D341Med (cell line): ENCODE results near the gene ZBTB32.

ENCODE experiments used
- DNase-seq: peaks from one replicate; pipeline ENCODE4 v3.0.0; 2012; ENCODE audit warnings: low spot score

Gene ZBTB32

DNA sequence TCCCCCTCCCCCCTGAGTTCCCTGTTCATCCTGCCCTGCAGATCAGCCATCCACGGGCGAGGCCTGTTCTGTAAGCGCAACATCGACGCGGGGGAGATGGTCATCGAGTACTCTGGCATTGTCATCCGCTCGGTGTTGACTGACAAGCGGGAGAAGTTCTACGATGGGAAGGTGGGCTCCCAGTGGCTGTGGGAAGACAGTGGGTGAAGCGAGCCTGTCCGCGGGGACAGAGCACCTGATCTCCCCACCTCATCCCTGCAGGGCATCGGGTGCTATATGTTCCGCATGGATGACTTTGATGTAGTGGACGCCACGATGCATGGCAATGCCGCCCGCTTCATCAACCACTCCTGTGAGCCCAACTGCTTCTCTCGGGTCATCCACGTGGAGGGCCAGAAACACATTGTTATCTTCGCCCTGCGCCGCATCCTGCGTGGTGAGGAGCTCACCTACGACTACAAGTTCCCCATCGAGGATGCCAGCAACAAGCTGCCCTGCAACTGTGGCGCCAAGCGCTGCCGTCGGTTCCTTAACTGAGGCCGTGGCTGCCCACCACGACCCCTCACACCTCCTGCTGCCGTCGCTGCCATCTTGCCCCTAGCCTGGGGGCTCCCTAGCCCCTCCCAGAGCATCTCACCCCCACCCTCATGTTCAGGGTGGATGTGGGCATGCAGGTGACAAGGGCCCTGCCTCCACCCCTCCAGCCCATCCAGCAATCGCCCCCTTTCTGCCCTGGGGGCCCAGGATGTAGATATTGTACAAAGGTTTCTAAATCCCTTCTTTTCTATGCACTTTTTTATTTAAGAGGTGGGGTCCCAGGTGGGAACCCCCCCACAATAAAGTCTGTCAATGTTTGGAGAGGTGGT, 33.9 kb downstream of the ZBTB32 start:
- no peak for DNase-seq

- DNase-seq = no peak
Observed at GRCh38 chr19:35738887-35739229, 34.5 kb downstream of the ZBTB32 start.

DNA sequence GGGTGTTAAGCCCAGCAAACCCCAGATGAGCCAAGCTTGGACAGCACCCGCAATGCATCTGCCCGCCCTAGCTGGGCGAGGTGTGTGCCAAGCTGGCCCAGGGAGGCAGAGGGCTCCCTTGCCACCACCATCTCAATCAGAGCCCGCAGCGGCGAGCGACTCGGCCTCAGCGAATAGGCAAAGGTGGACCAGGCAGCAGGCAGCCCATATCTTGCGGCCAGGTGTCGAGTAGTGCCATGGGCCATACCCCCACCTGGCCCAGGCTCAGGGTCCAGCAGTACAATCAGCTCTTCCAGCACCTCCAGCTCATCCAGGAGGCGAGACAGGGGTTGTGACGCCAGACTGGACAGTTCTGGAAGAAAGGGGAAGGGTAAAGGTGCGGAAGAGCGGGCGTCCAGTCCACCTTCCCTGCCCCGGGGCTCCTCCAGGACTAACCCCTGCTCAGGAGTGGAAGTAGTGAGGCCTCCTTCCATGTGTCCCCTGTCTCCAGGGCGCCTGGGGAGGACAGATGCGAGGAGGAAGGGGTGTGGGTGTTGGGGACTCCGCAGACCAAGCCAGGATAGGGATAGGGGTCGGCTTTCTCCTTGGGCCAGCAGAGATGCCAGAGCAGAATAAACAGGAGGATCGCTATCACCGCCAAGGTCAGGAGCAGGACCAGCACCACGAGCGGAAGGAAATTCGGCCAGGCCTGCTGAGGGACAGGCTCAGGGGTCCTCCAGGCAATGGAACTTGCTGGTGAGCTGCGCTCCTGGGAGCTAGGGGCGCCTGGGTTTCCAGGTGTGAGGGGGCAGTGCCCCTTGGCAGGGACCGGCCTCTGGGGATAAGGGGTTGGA, 35.1 kb downstream of the ZBTB32 start:
- no peak for DNase-seq

DNA sequence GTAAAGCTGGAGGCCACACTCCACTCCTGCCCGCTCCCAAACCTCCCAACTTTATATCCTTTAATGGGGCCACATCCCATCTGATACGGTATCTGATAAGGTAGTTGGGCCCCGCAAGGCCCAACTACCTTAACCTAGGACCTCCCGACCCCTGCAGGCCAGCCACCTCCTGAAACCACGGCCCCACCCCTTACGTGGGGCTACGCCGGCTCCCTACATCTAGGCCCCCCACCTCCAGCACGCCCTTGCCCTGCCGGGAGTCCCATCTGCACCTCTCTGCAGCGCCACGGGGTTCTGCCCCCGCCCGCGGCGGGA, 35.7 kb downstream of the ZBTB32 start:
- DNase-seq = no peak

DNA sequence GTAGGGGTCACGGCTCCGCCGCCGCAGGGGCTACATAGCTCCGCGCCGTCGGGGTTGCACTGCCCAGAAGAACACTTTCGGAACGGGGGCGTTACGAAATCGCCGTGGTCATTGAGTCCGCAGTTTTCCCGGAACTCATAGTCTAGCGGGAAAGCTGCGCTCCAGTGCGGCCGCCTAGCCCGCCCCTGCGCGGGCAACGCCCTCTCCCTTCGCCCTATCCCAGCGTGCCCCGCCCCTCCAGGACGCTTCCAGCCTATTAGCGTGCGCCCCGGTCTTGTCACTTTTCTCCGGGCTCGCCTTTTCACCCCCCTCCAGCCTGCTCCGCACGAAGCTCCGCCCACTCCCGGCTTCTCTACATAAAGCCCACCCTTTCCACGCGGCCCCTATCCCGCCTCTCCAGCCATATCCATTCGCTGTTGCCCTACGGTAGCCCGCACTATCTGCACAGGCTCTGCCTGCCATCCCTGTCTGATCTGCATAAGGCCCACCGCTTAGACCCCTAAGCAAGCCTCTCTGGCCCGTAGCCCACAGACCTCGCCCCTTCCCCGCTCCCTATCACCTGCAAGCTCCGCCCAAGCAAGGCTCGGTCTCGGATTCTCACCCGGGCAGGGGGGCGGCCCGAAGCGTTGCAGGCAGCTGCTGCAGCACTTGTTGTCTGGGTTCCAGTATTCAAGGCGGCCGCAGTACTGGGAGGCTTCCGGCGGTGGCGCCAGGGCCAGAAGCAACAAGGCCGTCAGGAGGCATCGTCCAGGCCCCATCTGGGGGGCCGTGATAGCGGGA, 36.3 kb downstream of the ZBTB32 start:
- peak; percentile 98 for DNase-seq

DNA sequence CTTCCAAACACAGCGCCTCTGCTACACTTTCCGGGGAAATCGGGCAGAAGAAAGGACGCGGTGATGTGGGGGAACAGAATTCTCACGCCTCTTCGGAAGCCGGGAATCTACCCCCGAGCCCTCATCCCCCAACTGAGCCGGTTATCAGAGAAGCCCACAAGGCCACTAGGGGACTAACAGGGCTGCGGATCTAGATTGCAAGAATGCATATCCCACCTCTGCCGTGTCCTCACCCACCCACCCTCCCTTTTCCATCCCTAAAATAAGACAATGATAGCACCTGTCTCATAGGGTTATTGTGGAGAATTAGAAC, 36.8 kb downstream of the ZBTB32 start:
- DNase-seq = no peak

DNA sequence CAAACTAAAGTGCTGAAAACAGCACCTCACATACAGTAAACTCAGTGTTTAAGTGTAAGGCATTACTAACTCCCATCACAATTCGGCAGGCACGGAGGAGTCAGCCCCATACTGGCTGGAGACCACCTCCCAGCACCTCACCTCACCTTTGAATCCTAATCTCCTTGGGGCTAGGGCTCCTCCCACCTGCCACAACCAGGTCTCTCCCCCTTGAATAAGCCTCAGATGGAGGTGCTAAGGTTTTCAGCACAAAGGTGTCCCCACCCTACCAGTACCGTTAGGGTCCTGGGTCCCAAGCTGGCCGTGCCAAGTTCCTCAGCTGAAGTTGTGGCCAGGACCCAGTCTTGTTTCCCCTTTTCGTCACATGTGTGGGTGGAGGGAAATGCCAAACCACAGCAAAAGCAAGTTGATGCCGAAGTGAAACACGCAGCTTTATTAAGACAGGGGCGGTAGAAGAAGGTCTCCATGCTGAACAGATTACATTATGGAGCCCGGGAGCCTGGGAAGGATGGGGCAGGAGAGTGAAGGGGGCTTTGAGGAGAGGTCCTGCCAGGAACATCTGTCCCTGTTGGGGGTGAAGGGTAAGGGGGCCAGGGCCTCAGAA, 37.9 kb downstream of the ZBTB32 start, which contains the start of gene IGFLR1:
Gene IGFLR1, minus strand, starts transcription at position 332 of the 604 bp plus-strand sequence. CDS start 1,272 bp downstream, outside the sequence.
- no peak for DNase-seq

DNA sequence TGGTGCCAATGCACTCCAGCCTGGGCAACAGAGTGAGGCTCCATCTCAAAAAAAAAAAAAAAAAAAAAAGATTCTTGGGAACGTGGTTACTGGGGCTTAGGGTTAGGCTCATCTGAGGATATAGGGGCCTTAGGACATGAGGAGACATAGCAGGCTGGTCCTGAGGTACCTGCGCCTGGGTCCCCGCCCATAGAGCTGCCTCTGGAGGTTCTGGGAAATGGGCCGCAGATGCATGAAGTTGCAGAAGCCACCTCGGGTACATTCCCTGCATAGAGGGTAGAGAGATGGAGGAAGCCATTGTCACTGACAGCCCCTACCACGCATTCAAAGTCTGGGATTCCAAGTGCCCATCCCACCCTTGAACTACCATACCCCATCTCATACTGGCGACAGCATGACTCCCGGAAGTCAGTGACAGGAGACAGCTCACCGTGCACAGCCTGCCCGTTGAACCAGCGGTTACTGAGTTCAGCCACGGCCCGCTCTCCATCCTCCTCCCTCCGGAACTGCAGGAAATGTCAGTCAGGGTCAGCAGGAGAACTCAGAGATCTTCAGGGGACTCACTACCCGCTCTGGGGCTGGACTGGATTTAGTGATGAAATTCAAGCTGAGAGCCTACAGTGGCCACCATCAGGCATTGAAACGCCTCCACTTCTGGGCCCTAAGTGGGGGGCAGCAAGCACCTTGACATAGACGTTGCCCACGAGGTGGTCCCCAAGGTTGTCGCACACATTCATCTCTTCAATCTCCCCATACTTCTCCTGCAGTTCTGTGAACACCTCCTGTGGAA, 39.5 kb downstream of the ZBTB32 start:
- DNase-seq = no peak

- peak; percentile 84 for DNase-seq
Observed at GRCh38 chr19:35744430-35745327, 40.3 kb downstream of the ZBTB32 start.

DNA sequence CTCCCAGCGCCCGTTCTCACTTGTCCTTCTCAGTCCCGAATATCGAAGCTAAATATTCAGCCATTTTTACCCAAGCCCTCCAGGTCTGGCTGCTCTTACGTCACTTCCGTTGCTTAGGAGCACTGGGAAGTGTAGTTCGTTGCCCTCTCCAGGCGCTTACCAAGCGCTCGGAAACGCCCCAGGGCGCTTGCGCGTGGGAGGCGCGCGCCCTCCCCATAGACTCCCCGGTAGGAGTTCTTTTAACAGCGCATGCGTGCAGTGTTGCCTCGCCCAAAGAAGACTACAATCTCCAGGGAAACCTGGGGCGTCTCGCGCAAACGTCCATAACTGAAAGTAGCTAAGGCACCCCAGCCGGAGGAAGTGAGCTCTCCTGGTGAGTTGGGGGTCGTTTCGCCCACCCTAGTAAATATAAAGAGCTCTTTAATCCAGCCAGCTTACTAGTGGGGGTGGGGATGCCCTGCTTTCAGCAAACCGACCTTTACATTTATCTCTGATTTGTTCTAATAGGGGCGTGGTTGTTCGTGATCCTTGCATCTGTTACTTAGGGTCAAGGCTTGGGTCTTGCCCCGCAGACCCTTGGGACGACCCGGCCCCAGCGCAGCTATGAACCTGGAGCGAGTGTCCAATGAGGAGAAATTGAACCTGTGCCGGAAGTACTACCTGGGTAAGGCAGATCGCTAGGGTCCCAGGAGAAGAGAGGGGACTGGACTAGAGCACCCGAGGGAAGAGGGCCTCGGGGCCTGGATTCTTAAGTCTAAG, 41.1 kb downstream of the ZBTB32 start, which contains the start of the genes PSENEN and U2AF1L4:
Gene PSENEN, plus strand, starts transcription at position 324 of the 759 bp plus-strand sequence. Its CDS starts 280 bp downstream, at position 604.
Gene U2AF1L4, minus strand, starts transcription at position 91 of the 759 bp plus-strand sequence. Its CDS starts 27 bp downstream, at position 64.
- peak; percentile 90 for DNase-seq

DNA sequence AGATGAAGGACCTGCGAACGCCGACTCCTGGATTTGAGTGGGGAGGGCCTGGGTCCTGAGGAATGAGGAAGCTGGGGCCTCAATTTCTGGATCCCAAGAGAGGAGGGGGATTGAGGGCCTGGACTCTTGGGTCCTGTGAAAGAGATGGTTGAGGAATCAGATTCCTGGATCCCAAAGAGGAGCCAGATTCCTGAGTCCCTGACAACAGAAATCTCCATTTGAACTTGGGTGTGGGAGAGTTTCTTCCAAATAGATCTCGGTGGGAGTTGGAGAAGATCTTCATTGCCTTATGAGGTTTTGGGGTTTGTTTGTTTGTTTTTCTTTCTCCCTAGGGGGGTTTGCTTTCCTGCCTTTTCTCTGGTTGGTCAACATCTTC, 41.7 kb downstream of the ZBTB32 start:
- no peak for DNase-seq

GRCh38 chr19:35746531-35746930, 42.2 kb downstream of the ZBTB32 start:
- no peak for DNase-seq

- DNase-seq = peak; percentile 92
Observed at GRCh38 chr19:35748106-35749020, 44.0 kb downstream of the ZBTB32 start, which contains the start of gene LIN37. Gene LIN37 (plus strand): TSS chr19:35748576. CDS start chr19:35748725, 149 bp downstream.

GRCh38 chr19:35750167-35750566, 45.8 kb downstream of the ZBTB32 start:
- DNase-seq = no peak

GRCh38 chr19:35751839-35752745, 47.7 kb downstream of the ZBTB32 start:
- no peak for DNase-seq

GRCh38 chr19:35752746-35753350, 48.5 kb downstream of the ZBTB32 start:
- no peak for DNase-seq
